HG02973 (cell line): ENCODE results near the gene IQGAP3.

Experiments
- ATAC-seq: cut with Tn5 transposase; IDR thresholded peaks from one replicate; pipeline ENCODE4 v1.9.1; 2021; ENCODE audit warnings: moderate library complexity; ENCODE audit not compliant: unreplicated experiment

IQGAP3 gene

GRCh38 chr1:156546267-156546666 lies 26.1 kb downstream of the IQGAP3 start:
- no peak for ATAC-seq

GRCh38 chr1:156544592-156545102 lies 27.7 kb downstream of the IQGAP3 start:
- ATAC-seq = no peak

- no peak for ATAC-seq
These were observed 29.3 kb downstream of the IQGAP3 start for GRCh38 chr1:156543066-156543465.

GRCh38 chr1:156540955-156541354 lies 31.4 kb downstream of the IQGAP3 start:
- ATAC-seq = no peak

GRCh38 chr1:156539818-156540355 lies 32.5 kb downstream of the IQGAP3 start:
- no peak for ATAC-seq

GRCh38 chr1:156538711-156539440 lies 33.5 kb downstream of the IQGAP3 start:
- ATAC-seq = no peak

- no peak for ATAC-seq
These were observed 35.3 kb downstream of the IQGAP3 start for GRCh38 chr1:156537027-156537426.

GRCh38 chr1:156534424-156535060 lies 37.8 kb downstream of the IQGAP3 start:
- no peak for ATAC-seq

GRCh38 chr1:156533568-156534220 lies 38.7 kb downstream of the IQGAP3 start:
- ATAC-seq = no peak

- no peak for ATAC-seq
These were observed 40.0 kb downstream of the IQGAP3 start for GRCh38 chr1:156532374-156532773.

- ATAC-seq = no peak
These were observed 42.4 kb downstream of the IQGAP3 start for GRCh38 chr1:156530006-156530405.

- no peak for ATAC-seq
These were observed 43.4 kb downstream of the IQGAP3 start for GRCh38 chr1:156528875-156529425.

GRCh38 chr1:156528231-156528630 lies 44.1 kb downstream of the IQGAP3 start:
- no peak for ATAC-seq

- no peak for ATAC-seq
These were observed 44.8 kb downstream of the IQGAP3 start for GRCh38 chr1:156527584-156527983.

- ATAC-seq = no peak
These were observed 46.4 kb downstream of the IQGAP3 start for GRCh38 chr1:156525856-156526489.

GRCh38 chr1:156525071-156525501 lies 47.3 kb downstream of the IQGAP3 start:
- ATAC-seq = no peak

- no peak for ATAC-seq
These were observed 47.9 kb downstream of the IQGAP3 start for GRCh38 chr1:156524481-156524869.

- no peak for ATAC-seq
These were observed 48.4 kb downstream of the IQGAP3 start for GRCh38 chr1:156523801-156524480.

GRCh38 chr1:156522443-156522970 lies 49.9 kb downstream of the IQGAP3 start:
- ATAC-seq = no peak

GRCh38 chr1:156517748-156518147 lies 54.6 kb downstream of the IQGAP3 start:
- ATAC-seq = no peak
